Right lobe of liver (tissue), 6 donors: ENCODE data around the gene KIF6. TPM values are rescaled to one million over a fixed set of nuclear protein-coding genes. Genes with fewer than 3 reads are reported as not detected.

Experiments
- ATAC-seq, 4 donors: fragments of 200-7000 bp; cut with Tn5 transposase; one replicate each; pipeline ENCODE4 v1.9.1; 2020; ENCODE audit warnings: mild to moderate bottlenecking in 4 of 4, moderate library complexity in 4 of 4
- DNase-seq, 3 donors: peaks; one replicate each; pipeline ENCODE4 v3.0.0-alpha.2; 2020
- H3K27ac ChIP-seq, 3 donors: fragments of 200-600 bp; one replicate each; pipeline ENCODE4 v1.8.0; 2022
- H3K27me3 ChIP-seq, 2 donors: fragments of 200-600 bp; one replicate each; pipeline ENCODE4 v1.8.0; 2022
- H3K36me3 ChIP-seq, 4 donors: fragments of 200-600 bp; sonication (generic) in 1 of 4; one replicate each; pipeline versions ENCODE4 v1.5.1 to v1.8.0; 2017 to 2022; ENCODE audit warnings: control low read depth in 1 of 4
- H3K4me1 ChIP-seq, 4 donors: fragments of 200-600 bp; sonication (generic) in 1 of 4; one replicate each; pipeline versions ENCODE4 v1.5.1 to v1.8.0; 2017 to 2022; ENCODE audit warnings: control low read depth in 1 of 4
- H3K4me3 ChIP-seq, 3 donors: fragments of 200-600 bp; one replicate each; pipeline ENCODE4 v1.8.0; 2022
- H3K9me3 ChIP-seq, 4 donors: fragments of 200-600 bp; sonication (generic) in 1 of 4; one replicate each; pipeline versions ENCODE4 v1.5.1 to v1.8.0; 2017 to 2022; ENCODE audit warnings: control low read depth in 1 of 4
- POLR2A ChIP-seq: fragments of 450-650 bp; IDR thresholded peaks from one replicate; pipeline ENCODE4 v1.6.1; 2017; ENCODE audit warnings: antibody characterized with exemption, mild to moderate bottlenecking
- WGBS: methylation state at CpG from one replicate; pipeline ENCODE4 v1.1.6; 2018; ENCODE audit warnings: low coverage, low lambda C conversion rate; ENCODE audit not compliant: insufficient coverage; ENCODE audit errors: missing lambda C conversion rate; 5-methylcytosine and 5-hydroxymethylcytosine counted together
- intact Hi-C, 2 donors: fragments of 100-400 bp; cut with DNase I; formaldehyde crosslinking; loops; one replicate each; pipeline versions ENCODE4 v1.11.2 to v1.14.1; 2022
- total RNA-seq, 6 experiments: library from RNA; depleted of rRNA in 2 of 6; stranded (reverse); fragments of >200 nt in 2 of 6; fragmentation: NEBNext Ultra II Directional in 3 of 6; extraction: Animal tissue kit (Norgen Biotek cat#: 25700) in 3 of 6; gene quantifications; one replicate each; pipeline versions ENCODE4 v1.1.0 to v1.2.4, GENCODE V29; 2016 to 2023
- TF ChIP-seq, protein P1 (sequence below), 4 donors: fragments of 200-600 bp in 3 of 4; fragments of 450-650 bp in 1 of 4; IDR thresholded peaks; one replicate each; pipeline versions ENCODE4 v1.5.1 to v1.8.0; 2016 to 2022; ENCODE audit warnings: antibody characterized with exemption in 4 of 4, mild to moderate bottlenecking in 2 of 4
- donor health status: DM: no; HTN: yes; CAD: no.
- donor health status: DM: no; HTN: no; CAD: no.
- donor health status: DM: no; HTN: no; CAD: no.
- donor health status: DM: no; HTN: yes; CAD: no.
- donor health status: DM: no; HTN: yes; CAD: no.

The KIF6 gene
- total RNA-seq, 6 experiments from 2014 or later = 0.18 to 0.83 (median 0.37) TPM; not detected in 2

DNA sequence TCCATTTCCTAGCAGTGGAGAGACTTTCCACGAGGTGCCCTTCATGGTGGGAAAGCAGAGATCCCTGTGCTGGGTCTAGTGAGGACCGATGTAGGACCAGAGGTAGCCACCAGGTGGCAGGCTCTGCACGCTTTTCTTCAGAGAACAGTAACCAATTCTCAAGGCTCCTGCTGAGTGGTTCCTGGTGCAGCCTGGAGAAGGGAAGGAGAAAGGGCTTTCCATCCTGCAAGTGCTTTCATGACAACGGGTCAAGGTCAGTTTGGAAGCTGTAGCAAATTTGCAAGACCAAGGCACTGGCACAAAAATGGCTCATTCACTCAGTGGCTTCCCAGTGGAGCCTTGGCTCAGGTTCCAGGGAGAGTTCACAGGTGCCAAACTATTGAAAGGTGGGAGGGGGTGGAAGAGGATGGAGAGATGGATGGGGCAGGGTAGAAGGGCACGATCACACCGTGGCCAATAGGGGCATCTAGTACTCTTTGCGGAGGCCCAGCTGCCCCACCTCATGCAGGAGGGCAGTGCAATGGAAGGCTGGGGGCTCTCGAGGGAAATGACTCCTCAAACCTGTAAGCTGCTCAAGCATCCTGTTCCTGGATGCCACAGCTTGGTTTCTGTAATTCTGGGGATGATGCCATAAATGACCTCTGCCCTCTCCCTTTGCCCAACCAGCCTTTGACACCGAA, 377.2 kb downstream of the KIF6 start:
- Histone ChIP-seq H3K4me1 (no peaks in the 10 kb centered on the region), H3K27ac (no peak overlapping the region), H3K36me3 (no peaks in the 10 kb centered on the region), H3K27me3 (no peaks in the 10 kb centered on the region), H3K4me3 (no peak overlapping the region), H3K9me3 (no peaks in the 10 kb centered on the region)
- ATAC-seq (peak; percentile 78 to 93 (median 88)), DNase-seq (peak; percentile 52 to 67 (median 66))
- TF ChIP-seq POLR2A = no peak
- TF ChIP-seq, protein P1, sequence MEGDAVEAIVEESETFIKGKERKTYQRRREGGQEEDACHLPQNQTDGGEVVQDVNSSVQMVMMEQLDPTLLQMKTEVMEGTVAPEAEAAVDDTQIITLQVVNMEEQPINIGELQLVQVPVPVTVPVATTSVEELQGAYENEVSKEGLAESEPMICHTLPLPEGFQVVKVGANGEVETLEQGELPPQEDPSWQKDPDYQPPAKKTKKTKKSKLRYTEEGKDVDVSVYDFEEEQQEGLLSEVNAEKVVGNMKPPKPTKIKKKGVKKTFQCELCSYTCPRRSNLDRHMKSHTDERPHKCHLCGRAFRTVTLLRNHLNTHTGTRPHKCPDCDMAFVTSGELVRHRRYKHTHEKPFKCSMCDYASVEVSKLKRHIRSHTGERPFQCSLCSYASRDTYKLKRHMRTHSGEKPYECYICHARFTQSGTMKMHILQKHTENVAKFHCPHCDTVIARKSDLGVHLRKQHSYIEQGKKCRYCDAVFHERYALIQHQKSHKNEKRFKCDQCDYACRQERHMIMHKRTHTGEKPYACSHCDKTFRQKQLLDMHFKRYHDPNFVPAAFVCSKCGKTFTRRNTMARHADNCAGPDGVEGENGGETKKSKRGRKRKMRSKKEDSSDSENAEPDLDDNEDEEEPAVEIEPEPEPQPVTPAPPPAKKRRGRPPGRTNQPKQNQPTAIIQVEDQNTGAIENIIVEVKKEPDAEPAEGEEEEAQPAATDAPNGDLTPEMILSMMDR (IDR thresholded peaks at IDR 0.05) = peak; percentile 77 to 92 (median 86)
- WGBS = 31% methylated on average over 3 of the region's 9 CpGs
- intact Hi-C loops = no loop called here

DNA sequence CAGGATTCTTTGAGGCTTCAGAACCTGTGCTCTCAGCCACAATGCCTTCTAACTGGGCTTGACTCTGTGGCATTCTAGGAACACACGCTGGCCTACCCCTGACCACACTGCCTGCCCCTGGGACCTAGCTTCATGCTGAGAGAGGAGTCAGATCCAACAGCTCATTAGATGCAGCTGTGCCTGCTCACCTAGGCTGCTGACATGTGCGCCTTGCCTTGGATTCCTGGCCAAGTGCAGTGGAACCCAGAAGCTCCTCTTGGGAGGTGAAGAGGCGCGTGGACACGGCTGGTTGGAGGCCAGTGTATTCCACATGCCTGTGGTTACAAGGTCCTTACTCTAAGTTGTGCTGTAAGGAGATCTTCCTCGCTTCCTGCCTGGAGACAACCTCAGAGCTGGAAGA, 378.0 kb downstream of the KIF6 start:
- no peak for TF ChIP-seq POLR2A
- TF ChIP-seq, protein P1 (IDR thresholded peaks at IDR 0.05) = no peak
- Histone ChIP-seq H3K4me1 (no peaks in the 10 kb centered on the region), H3K9me3 (no peaks in the 10 kb centered on the region), H3K27ac (no peak overlapping the region), H3K36me3 (no peaks in the 10 kb centered on the region), H3K27me3 (no peaks in the 10 kb centered on the region), H3K4me3 (no peak overlapping the region)
- DNase-seq (no peak), ATAC-seq (no peak)
- intact Hi-C loops = no loop called here
- no CpG with 5 or more reads among the region's 6 CpGs for WGBS

DNA sequence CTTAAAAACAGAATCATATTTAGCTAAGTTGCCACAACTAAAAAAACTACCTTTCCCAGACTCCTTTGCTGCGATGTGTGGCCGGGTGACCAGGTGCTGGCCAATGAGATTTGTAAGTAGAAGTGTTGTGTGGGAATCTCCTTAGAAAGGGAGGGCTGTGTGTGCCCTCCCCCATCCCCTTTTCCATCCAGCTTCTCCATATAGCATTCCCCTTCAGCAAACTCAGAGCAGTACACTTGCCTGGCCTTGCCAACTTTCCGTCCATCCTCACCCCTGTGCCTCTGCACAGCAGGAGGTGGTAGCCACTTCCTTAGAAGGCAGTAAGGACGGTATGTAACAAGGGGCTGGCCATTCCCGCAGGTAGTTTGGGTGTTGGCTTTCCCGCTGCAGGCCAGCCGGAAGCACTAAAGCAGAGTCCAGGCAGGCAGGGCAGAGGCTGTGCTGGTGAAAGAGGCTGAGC, 380.4 kb downstream of the KIF6 start:
- TF ChIP-seq POLR2A = no peak
- TF ChIP-seq, protein P1 (IDR thresholded peaks at IDR 0.05) = no peak

DNA sequence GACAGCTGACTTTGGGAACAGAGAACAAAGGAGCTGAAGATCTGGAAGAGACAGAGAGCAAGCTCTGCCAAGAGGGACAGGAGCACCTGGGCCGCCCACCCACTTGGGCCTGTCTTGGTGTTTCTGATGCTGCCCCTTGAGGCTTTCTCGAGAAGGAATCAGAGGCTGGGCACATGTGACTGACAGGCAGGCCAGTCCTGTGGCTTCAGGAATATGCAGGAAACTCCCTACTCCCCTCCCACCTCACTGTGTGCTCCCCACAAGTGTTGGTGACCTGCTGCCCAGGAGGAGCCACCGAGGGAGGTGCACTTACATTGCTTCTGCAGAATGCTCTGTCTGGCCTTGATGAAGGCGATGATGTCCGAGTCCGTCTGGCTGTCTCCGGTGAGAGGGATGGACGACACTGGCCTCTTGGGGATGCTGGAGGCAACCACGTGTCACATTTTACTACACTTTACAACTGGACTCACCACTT, 381.8 kb downstream of the KIF6 start:
- TF ChIP-seq, protein P1 (IDR thresholded peaks at IDR 0.05) = no peak
- TF ChIP-seq POLR2A = no peak
- Histone ChIP-seq H3K4me1 (no peaks in the 10 kb centered on the region), H3K9me3 (no peaks in the 10 kb centered on the region), H3K27ac (no peak overlapping the region), H3K36me3 (no peaks in the 10 kb centered on the region), H3K4me3 (no peak overlapping the region), H3K27me3 (no peaks in the 10 kb centered on the region)
- 66% methylated on average over 9 of the region's 9 CpGs for WGBS
- DNase-seq = no peak
- intact Hi-C loops = no loop called here
- no peak for ATAC-seq

More for the DNA sequence above, 380.4 kb downstream of the KIF6 start:
- intact Hi-C loops = no loop called here
- Histone ChIP-seq H3K27ac (no peak overlapping the region), H3K4me3 (no peak overlapping the region), H3K9me3 (no peaks in the 10 kb centered on the region), H3K36me3 (no peaks in the 10 kb centered on the region), H3K4me1 (no peaks in the 10 kb centered on the region), H3K27me3 (no peaks in the 10 kb centered on the region)
- DNase-seq (no peak), ATAC-seq (no peak)
- WGBS = 63% methylated on average over 6 of the region's 7 CpGs
